BLaER1 treated with 17β-estradiol and CSF1 and Interleukin-3, amounts not matched to agents 10 nM and 100 nM (cell line): ENCODE measurements around the gene MORC3.
"Not testable (repeated sequence)": the region's sequence is repeated elsewhere in the genome, so short reads cannot be mapped to it uniquely, and the experiment has no call there.

ENCODE experiments used
- H3K27ac ChIP-seq, 11 experiments: shearing (Covaris generic); formaldehyde crosslinking; 2 replicates each; pipeline ENCODE4 v1.8.1; 2022
- H3K27me3 ChIP-seq, 11 experiments: shearing (Covaris generic); formaldehyde crosslinking; 2 replicates each; pipeline ENCODE4 v1.8.1; 2022
- H3K36me3 ChIP-seq, 11 experiments: shearing (Covaris generic); formaldehyde crosslinking; 2 replicates each; pipeline ENCODE4 v1.8.1; 2022
- H3K4me1 ChIP-seq, 10 experiments: shearing (Covaris generic); formaldehyde crosslinking; 2 replicates each; pipeline ENCODE4 v1.8.1; 2022
- H3K4me2 ChIP-seq, 11 experiments: shearing (Covaris generic); formaldehyde crosslinking; 2 replicates each; pipeline ENCODE4 v1.8.1; 2022
- H3K4me3 ChIP-seq, 10 experiments: shearing (Covaris generic); formaldehyde crosslinking; 2 replicates each; pipeline ENCODE4 v1.8.1; 2022
- H3K9ac ChIP-seq, 11 experiments: shearing (Covaris generic); formaldehyde crosslinking; 2 replicates each; pipeline ENCODE4 v1.8.1; 2022
- H3K9me3 ChIP-seq, 11 experiments: shearing (Covaris generic); formaldehyde crosslinking; replicated peaks in 1 of 11; 2 replicates each; pipeline ENCODE4 v1.8.1; 2022
- H4K20me1 ChIP-seq, 11 experiments: shearing (Covaris generic); formaldehyde crosslinking; 2 replicates each; pipeline ENCODE4 v1.8.1; 2022
- Cebpa-rat ChIP-seq, 11 experiments: shearing (Covaris generic); IDR thresholded peaks; 2 replicates each; pipeline ENCODE4 v1.8.1; 2022

Gene MORC3

GRCh38 chr21:36319767-36320420 is at the start of gene MORC3:
Gene MORC3, plus strand, starts transcription at chr21:36320197. Its CDS starts 68 bp downstream, at chr21:36320265.
- H3K4me1 ChIP-seq, result peaks cover 28 to 44% (median 35%) of the 10 kb centered on the region in 10 experiments
- peak within 1 kb of the TSS; percentile 85 to 98 (median 92) for H3K27ac ChIP-seq
- H3K36me3 ChIP-seq, result peaks cover 5 to 17% (median 13%) of the 10 kb centered on the region in 11 experiments; a peak in 21 of 22 replicates
- peak within 1 kb of the TSS; percentile 77 to 94 (median 85) for H3K4me2 ChIP-seq
- TF ChIP-seq Cebpa-rat (IDR thresholded peaks at IDR 0.05), result no peak
- peak within 1 kb of the TSS; percentile 77 to 96 (median 86) for H3K4me3 ChIP-seq
- peaks cover 0 to 42% (median 28%) of the 10 kb centered on the region in 11 experiments; a peak in 16 of 22 replicates for H4K20me1 ChIP-seq
- peaks cover 0 to 5% (median 0%) of the 10 kb centered on the region in 11 experiments; a peak in 1 of 22 replicates for H3K9me3 ChIP-seq
- no peaks in the 10 kb centered on the region for H3K27me3 ChIP-seq
- peak within 1 kb of the TSS; percentile 90 to 97 (median 94) for H3K9ac ChIP-seq

GRCh38 chr21:36270786-36271695 is 49.0 kb upstream of the MORC3 start:
- H3K9me3 ChIP-seq, result peaks cover 25 to 32% (median 30%) of the 10 kb centered on the region in 11 experiments
- not testable (repeated sequence) for H3K4me1 ChIP-seq, H3K27me3 ChIP-seq, H3K27ac ChIP-seq, H3K4me3 ChIP-seq, H3K9ac ChIP-seq, H4K20me1 ChIP-seq, H3K4me2 ChIP-seq
- H3K36me3 ChIP-seq, result peaks cover 9 to 45% (median 31%) of the 10 kb centered on the region in 11 experiments; a peak in 21 of 22 replicates

GRCh38 chr21:36274128-36274527 is 45.9 kb upstream of the MORC3 start:
- no peaks in the 10 kb centered on the region for H3K27me3 ChIP-seq
- H4K20me1 ChIP-seq, result no peaks in the 10 kb centered on the region
- no peak for TF ChIP-seq Cebpa-rat (IDR thresholded peaks at IDR 0.05)
- no peak overlapping the region for H3K4me3 ChIP-seq
- peaks cover 9 to 39% (median 29%) of the 10 kb centered on the region in 11 experiments; a peak in 20 of 22 replicates for H3K36me3 ChIP-seq
- H3K9ac ChIP-seq, result no peak overlapping the region
- H3K9me3 ChIP-seq, result peaks cover 0 to 2% (median under 1%) of the 10 kb centered on the region in 11 experiments; a peak in 8 of 22 replicates
- no peaks in the 10 kb centered on the region for H3K4me1 ChIP-seq
- no peak overlapping the region for H3K27ac ChIP-seq
- no peak overlapping the region for H3K4me2 ChIP-seq

- no peaks in the 10 kb centered on the region for H3K9me3 ChIP-seq
- H4K20me1 ChIP-seq, result no peaks in the 10 kb centered on the region
- peaks cover 0 to 16% (median 0%) of the 10 kb centered on the region in 10 experiments; a peak in 6 of 20 replicates for H3K4me1 ChIP-seq
- H3K27ac ChIP-seq, result no peak overlapping the region
- no peak overlapping the region for H3K4me3 ChIP-seq
- no peak for TF ChIP-seq Cebpa-rat (IDR thresholded peaks at IDR 0.05)
- peak overlapping the region in 3 of 11 experiments; percentile 47 to 71 (median 65); a peak in 6 of 22 replicates for H3K4me2 ChIP-seq
- H3K36me3 ChIP-seq, result peaks cover 14 to 37% (median 28%) of the 10 kb centered on the region in 11 experiments; a peak in 20 of 22 replicates
- no peaks in the 10 kb centered on the region for H3K27me3 ChIP-seq
- no peak overlapping the region for H3K9ac ChIP-seq
These were observed 37.3 kb upstream of the MORC3 start for GRCh38 chr21:36282568-36283230.

GRCh38 chr21:36283231-36283622 is 36.8 kb upstream of the MORC3 start:
- Histone ChIP-seq H3K4me2 (peak overlapping the region in 3 of 11 experiments; percentile 47 to 71 (median 65); a peak in 4 of 22 replicates), H3K36me3 (peaks cover 9 to 37% (median 27%) of the 10 kb centered on the region in 11 experiments; a peak in 20 of 22 replicates), H3K4me1 (peaks cover 0 to 16% (median 0%) of the 10 kb centered on the region in 10 experiments; a peak in 6 of 20 replicates)
- not testable (repeated sequence) for H3K27ac ChIP-seq, H3K9me3 ChIP-seq, H3K4me3 ChIP-seq, H4K20me1 ChIP-seq, H3K9ac ChIP-seq, H3K27me3 ChIP-seq

GRCh38 chr21:36288651-36289243 is 31.2 kb upstream of the MORC3 start:
- H3K9ac ChIP-seq, result no peak overlapping the region
- TF ChIP-seq Cebpa-rat (IDR thresholded peaks at IDR 0.05), result no peak
- no peak overlapping the region for H3K4me2 ChIP-seq
- no peaks in the 10 kb centered on the region for H3K4me1 ChIP-seq
- peaks cover 28 to 59% (median 44%) of the 10 kb centered on the region in 11 experiments; a peak in 21 of 22 replicates for H3K36me3 ChIP-seq
- H4K20me1 ChIP-seq, result no peaks in the 10 kb centered on the region
- no peak overlapping the region for H3K27ac ChIP-seq
- no peaks in the 10 kb centered on the region for H3K9me3 ChIP-seq
- no peak overlapping the region for H3K4me3 ChIP-seq
- no peaks in the 10 kb centered on the region for H3K27me3 ChIP-seq

GRCh38 chr21:36291509-36291908 is 28.5 kb upstream of the MORC3 start:
- no peaks in the 10 kb centered on the region for H3K9me3 ChIP-seq
- no peak overlapping the region for H3K4me3 ChIP-seq
- H4K20me1 ChIP-seq, result no peaks in the 10 kb centered on the region
- no peak overlapping the region for H3K4me2 ChIP-seq
- H3K4me1 ChIP-seq, result no peaks in the 10 kb centered on the region
- no peak overlapping the region for H3K27ac ChIP-seq
- no peak for TF ChIP-seq Cebpa-rat (IDR thresholded peaks at IDR 0.05)
- no peak overlapping the region for H3K9ac ChIP-seq
- H3K27me3 ChIP-seq, result no peaks in the 10 kb centered on the region
- H3K36me3 ChIP-seq, result peaks cover 28 to 61% (median 45%) of the 10 kb centered on the region in 11 experiments; a peak in 21 of 22 replicates

- TF ChIP-seq Cebpa-rat (IDR thresholded peaks at IDR 0.05), result no peak
- Histone ChIP-seq H3K27ac (peak overlapping the region; percentile 46 to 87 (median 74)), H3K4me2 (peak overlapping the region; percentile 43 to 85 (median 73))
These were observed 22.5 kb upstream of the MORC3 start for GRCh38 chr21:36297406-36297937.

More at GRCh38 chr21:36297406-36297937, 22.5 kb upstream of the MORC3 start:
- peaks cover 10 to 24% (median 18%) of the 10 kb centered on the region in 10 experiments for H3K4me1 ChIP-seq
- H4K20me1 ChIP-seq, result no peaks in the 10 kb centered on the region
- no peaks in the 10 kb centered on the region for H3K27me3 ChIP-seq
- peak overlapping the region in 3 of 10 experiments; percentile 8 to 47 (median 34); a peak in 2 of 20 replicates for H3K4me3 ChIP-seq
- H3K36me3 ChIP-seq, result peaks cover 6 to 19% (median 13%) of the 10 kb centered on the region in 11 experiments; a peak in 16 of 22 replicates
- H3K9ac ChIP-seq, result peak overlapping the region in 10 of 11 experiments; percentile 39 to 71 (median 58); a peak in 18 of 22 replicates
- peaks cover 0 to 10% (median 0%) of the 10 kb centered on the region in 11 experiments; a peak in 4 of 22 replicates for H3K9me3 ChIP-seq
